ENCODE measurements around the gene CRHBP.

DNA sequence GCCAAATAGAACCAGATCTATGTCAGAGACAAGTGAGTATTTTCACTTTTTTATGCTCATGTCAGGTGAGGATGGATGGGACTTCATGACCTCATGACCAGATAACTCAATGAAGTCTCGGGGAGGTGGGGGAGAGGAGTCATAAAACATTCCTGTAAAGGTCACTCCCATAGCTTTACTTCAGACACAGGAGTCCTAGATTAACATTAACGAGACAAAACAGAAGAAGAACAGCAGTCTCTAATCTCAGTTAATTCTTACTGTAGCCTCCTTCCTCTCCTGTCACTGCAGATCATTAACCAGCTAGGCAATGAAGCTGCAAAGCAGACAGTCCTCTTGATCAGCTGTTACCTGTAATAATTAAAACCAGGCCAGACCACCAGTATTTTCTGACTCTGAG lies 11.2 kb downstream of the CRHBP start:
- TF ChIP-seq HDAC2 (IDR thresholded peaks at IDR 0.05) (no peak), ESRRA (IDR thresholded peaks at IDR 0.05; ENCODE audit: borderline replicate concordance, low read length) (no peak), RAD21 (conservative IDR thresholded peaks at IDR 0.05 in 1 of 2, IDR thresholded peaks at IDR 0.05 in 1 of 2) (no peak), RNF2 (IDR thresholded peaks at IDR 0.05; ENCODE audit: borderline replicate concordance, low read depth) (no peak), POLR2A (IDR thresholded peaks at IDR 0.05; ENCODE audit: low read length) (no peak)
- TF ChIP-seq, protein P1, sequence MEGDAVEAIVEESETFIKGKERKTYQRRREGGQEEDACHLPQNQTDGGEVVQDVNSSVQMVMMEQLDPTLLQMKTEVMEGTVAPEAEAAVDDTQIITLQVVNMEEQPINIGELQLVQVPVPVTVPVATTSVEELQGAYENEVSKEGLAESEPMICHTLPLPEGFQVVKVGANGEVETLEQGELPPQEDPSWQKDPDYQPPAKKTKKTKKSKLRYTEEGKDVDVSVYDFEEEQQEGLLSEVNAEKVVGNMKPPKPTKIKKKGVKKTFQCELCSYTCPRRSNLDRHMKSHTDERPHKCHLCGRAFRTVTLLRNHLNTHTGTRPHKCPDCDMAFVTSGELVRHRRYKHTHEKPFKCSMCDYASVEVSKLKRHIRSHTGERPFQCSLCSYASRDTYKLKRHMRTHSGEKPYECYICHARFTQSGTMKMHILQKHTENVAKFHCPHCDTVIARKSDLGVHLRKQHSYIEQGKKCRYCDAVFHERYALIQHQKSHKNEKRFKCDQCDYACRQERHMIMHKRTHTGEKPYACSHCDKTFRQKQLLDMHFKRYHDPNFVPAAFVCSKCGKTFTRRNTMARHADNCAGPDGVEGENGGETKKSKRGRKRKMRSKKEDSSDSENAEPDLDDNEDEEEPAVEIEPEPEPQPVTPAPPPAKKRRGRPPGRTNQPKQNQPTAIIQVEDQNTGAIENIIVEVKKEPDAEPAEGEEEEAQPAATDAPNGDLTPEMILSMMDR (IDR thresholded peaks at IDR 0.05), result no peak
- TF ChIP-seq, protein P2, sequence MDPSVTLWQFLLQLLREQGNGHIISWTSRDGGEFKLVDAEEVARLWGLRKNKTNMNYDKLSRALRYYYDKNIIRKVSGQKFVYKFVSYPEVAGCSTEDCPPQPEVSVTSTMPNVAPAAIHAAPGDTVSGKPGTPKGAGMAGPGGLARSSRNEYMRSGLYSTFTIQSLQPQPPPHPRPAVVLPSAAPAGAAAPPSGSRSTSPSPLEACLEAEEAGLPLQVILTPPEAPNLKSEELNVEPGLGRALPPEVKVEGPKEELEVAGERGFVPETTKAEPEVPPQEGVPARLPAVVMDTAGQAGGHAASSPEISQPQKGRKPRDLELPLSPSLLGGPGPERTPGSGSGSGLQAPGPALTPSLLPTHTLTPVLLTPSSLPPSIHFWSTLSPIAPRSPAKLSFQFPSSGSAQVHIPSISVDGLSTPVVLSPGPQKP (IDR thresholded peaks at IDR 0.05; ENCODE audit: low read depth, low read length), result no peak
- TF ChIP-seq, protein P3, sequence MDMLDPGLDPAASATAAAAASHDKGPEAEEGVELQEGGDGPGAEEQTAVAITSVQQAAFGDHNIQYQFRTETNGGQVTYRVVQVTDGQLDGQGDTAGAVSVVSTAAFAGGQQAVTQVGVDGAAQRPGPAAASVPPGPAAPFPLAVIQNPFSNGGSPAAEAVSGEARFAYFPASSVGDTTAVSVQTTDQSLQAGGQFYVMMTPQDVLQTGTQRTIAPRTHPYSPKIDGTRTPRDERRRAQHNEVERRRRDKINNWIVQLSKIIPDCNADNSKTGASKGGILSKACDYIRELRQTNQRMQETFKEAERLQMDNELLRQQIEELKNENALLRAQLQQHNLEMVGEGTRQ (IDR thresholded peaks at IDR 0.05), result no peak
